Measurements from ENCODE around the gene TCF4. TPM values are rescaled to one million over a fixed set of nuclear protein-coding genes. Genes with fewer than 3 reads are reported as not detected.

The TCF4 gene
- total and polyA plus RNA-seq, 2 of the 13 experiments (the other 11 are each of a cell fraction or from before 2014, with no cell fraction given): not detected

DNA sequence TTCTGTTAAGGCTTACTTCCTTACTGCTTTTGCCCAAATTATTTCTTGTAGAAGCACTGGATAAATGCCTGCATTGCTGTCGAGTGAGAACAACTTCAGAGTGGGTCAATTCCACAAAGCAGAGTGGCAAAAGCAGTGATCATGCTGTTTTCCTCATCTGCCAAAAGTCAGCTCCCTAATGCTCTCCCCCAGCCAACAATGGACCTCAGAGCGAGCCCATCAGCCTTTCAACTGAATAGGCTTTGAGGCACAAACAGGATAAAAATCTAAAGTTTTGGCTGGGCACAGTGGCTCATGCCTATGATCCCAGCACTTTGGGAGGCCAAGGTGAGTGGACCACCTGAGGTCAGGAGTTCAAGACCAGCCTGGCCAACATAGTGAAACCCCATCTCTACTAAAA lies 222.7 kb downstream of the TCF4 start:
- intact Hi-C loops (cut with micrococcal nuclease; ENCODE audit: unreplicated experiment): no loop called here
- H4K20me1 ChIP-seq (ENCODE audit: insufficient read depth, low read length): no peaks in the 10 kb centered on the region
- in situ Hi-C loops (cut with HindIII; ENCODE audit: extremely low pct_ligation_motif_present, low pct_unique_long_range_greater_than_20kb): no loop called here
- POLR2A ChIA-PET: no interaction called here
- ATAC-seq (no peak), FAIRE-seq (no peak), DNase-seq (ENCODE audit: low spot score) (no peak)
- no peaks in the 10 kb centered on the region for H3K36me3 ChIP-seq (replicated peaks in 1 of 2; ENCODE audit: control insufficient read depth in 1 of 2, insufficient read depth in 2 of 2, low read length in 2 of 2)
- H3K9ac ChIP-seq (ENCODE audit: insufficient read depth, low read depth, low read length): no peak overlapping the region
- no TSS peak for BruUV-seq (replicated peaks)
- no peak overlapping the region for H3K4me2 ChIP-seq (ENCODE audit: low read depth, low read length)
- no peaks in the 10 kb centered on the region for H3K4me1 ChIP-seq (ENCODE audit: insufficient read depth, low read length)
- no peak overlapping the region for H3K4me3 ChIP-seq (replicated peaks in 1 of 3; ENCODE audit: insufficient read depth in 1 of 3, low read depth in 2 of 3, low read length in 3 of 3)
- 0% methylated on average over 2 of the region's 2 CpGs for WGBS (ENCODE audit: low lambda C conversion rate)
- no peaks in the 10 kb centered on the region for H3K9me3 ChIP-seq (ENCODE audit: low read length)
- no peaks in the 10 kb centered on the region for H3K79me2 ChIP-seq (ENCODE audit: insufficient read depth, low read length)
- H2AFZ ChIP-seq (ENCODE audit: low read length): no peak overlapping the region
- CTCF ChIA-PET (ENCODE audit: low intra/inter-chr PET ratio, low total read pairs): no interaction called here
- H3K27me3 ChIP-seq (ENCODE audit: control insufficient read depth in 1 of 2, insufficient read depth in 2 of 2, low read length in 2 of 2): no peaks in the 10 kb centered on the region
- no peak overlapping the region for H3K27ac ChIP-seq (ENCODE audit: extremely low read length, insufficient read depth, low read length)
- TF ChIP-seq GZF1 (CRISPR knock-in tag; IDR thresholded peaks at IDR 0.05): no peak
- TF ChIP-seq NR2F1 (CRISPR knock-in tag; IDR thresholded peaks at IDR 0.05): no peak
- TF ChIP-seq, protein P1, sequence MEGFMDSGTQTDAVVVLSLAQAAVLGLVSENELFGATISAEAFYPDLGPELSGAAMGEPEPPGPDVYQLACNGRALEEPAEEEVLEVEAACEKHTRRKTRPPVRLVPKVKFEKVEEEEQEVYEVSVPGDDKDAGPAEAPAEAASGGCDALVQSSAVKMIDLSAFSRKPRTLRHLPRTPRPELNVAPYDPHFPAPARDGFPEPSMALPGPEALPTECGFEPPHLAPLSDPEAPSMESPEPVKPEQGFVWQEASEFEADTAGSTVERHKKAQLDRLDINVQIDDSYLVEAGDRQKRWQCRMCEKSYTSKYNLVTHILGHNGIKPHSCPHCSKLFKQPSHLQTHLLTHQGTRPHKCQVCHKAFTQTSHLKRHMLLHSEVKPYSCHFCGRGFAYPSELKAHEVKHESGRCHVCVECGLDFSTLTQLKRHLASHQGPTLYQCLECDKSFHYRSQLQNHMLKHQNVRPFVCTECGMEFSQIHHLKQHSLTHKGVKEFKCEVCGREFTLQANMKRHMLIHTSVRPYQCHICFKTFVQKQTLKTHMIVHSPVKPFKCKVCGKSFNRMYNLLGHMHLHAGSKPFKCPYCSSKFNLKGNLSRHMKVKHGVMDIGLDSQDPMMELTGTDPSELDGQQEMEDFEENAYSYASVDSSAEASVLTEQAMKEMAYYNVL (CRISPR knock-in tag; IDR thresholded peaks at IDR 0.05; ENCODE audit: borderline replicate concordance): no peak
- TF ChIP-seq RFX3 (CRISPR knock-in tag; IDR thresholded peaks at IDR 0.05): no peak
- TF ChIP-seq, protein P2, sequence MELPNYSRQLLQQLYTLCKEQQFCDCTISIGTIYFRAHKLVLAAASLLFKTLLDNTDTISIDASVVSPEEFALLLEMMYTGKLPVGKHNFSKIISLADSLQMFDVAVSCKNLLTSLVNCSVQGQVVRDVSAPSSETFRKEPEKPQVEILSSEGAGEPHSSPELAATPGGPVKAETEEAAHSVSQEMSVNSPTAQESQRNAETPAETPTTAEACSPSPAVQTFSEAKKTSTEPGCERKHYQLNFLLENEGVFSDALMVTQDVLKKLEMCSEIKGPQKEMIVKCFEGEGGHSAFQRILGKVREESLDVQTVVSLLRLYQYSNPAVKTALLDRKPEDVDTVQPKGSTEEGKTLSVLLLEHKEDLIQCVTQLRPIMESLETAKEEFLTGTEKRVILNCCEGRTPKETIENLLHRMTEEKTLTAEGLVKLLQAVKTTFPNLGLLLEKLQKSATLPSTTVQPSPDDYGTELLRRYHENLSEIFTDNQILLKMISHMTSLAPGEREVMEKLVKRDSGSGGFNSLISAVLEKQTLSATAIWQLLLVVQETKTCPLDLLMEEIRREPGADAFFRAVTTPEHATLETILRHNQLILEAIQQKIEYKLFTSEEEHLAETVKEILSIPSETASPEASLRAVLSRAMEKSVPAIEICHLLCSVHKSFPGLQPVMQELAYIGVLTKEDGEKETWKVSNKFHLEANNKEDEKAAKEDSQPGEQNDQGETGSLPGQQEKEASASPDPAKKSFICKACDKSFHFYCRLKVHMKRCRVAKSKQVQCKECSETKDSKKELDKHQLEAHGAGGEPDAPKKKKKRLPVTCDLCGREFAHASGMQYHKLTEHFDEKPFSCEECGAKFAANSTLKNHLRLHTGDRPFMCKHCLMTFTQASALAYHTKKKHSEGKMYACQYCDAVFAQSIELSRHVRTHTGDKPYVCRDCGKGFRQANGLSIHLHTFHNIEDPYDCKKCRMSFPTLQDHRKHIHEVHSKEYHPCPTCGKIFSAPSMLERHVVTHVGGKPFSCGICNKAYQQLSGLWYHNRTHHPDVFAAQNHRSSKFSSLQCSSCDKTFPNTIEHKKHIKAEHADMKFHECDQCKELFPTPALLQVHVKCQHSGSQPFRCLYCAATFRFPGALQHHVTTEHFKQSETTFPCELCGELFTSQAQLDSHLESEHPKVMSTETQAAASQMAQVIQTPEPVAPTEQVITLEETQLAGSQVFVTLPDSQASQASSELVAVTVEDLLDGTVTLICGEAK (IDR thresholded peaks at IDR 0.05): no peak
- TF ChIP-seq, protein P2 (CRISPR knock-in tag; IDR thresholded peaks at IDR 0.05): no peak
- no peak for TF ChIP-seq FOXC1 (CRISPR knock-in tag; IDR thresholded peaks at IDR 0.05; ENCODE audit: borderline replicate concordance)
- TF ChIP-seq ZNF557 (CRISPR knock-in tag; IDR thresholded peaks at IDR 0.05): no peak
- no peak for TF ChIP-seq ATM (IDR thresholded peaks at IDR 0.05; ENCODE audit: borderline replicate concordance)
- no peak for TF ChIP-seq U2AF1 (optimal IDR thresholded peaks at IDR 0.05; ENCODE audit: low read depth, low read length)
- TF ChIP-seq, protein P3, sequence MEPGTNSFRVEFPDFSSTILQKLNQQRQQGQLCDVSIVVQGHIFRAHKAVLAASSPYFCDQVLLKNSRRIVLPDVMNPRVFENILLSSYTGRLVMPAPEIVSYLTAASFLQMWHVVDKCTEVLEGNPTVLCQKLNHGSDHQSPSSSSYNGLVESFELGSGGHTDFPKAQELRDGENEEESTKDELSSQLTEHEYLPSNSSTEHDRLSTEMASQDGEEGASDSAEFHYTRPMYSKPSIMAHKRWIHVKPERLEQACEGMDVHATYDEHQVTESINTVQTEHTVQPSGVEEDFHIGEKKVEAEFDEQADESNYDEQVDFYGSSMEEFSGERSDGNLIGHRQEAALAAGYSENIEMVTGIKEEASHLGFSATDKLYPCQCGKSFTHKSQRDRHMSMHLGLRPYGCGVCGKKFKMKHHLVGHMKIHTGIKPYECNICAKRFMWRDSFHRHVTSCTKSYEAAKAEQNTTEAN (CRISPR knock-in tag; conservative IDR thresholded peaks at IDR 0.05): no peak

Measured in HepG2 (cell line).